CD4-positive, alpha-beta T cell (primary cell): ENCODE results near the gene YY1. TPM values are rescaled to one million over a fixed set of nuclear protein-coding genes. Genes with fewer than 3 reads are reported as not detected.

Experiments
- ATAC-seq: fragments of 200-7000 bp; cut with Tn5 transposase; one replicate; pipeline ENCODE4 v1.10.0; 2022; ENCODE audit warnings: mild to moderate bottlenecking; ENCODE audit not compliant: poor library complexity
- CTCF ChIA-PET: fragments of 350-600 bp; sonication (Branson Sonifier 250); formaldehyde crosslinking; loops from one replicate; lab custom pipeline; 2021; ENCODE audit warnings: antibody characterized with exemption, inconsistent platforms; lab: Charles Lee
- POLR2A ChIA-PET: fragments of 350-600 bp; sonication (Branson Sonifier 250); formaldehyde crosslinking; loops from one replicate; lab custom pipeline; 2021; ENCODE audit warnings: antibody characterized with exemption, inconsistent platforms; lab: Charles Lee
- DNase-seq, 14 experiments: peaks; one replicate each; pipeline ENCODE4 v3.0.0-alpha.2; 2013 to 2020; ENCODE audit warnings: mixed read lengths in 2 of 14
- H3K27ac ChIP-seq, 2 donors: one replicate each; pipeline versions ENCODE4 v1.5.1 to v1.7.0; 2013; ENCODE audit warnings: low read length in 2 of 2, low read depth in 1 of 2, mild to moderate bottlenecking in 1 of 2
- H3K27me3 ChIP-seq, 2 experiments: 1 replicate in 1 of 2; 2 replicates in 1 of 2; pipeline versions ENCODE4 v1.6.1 to v1.7.0; 2013; ENCODE audit warnings: low read length in 2 of 2, control low read depth in 1 of 2, mild to moderate bottlenecking in 1 of 2, moderate library complexity in 1 of 2; ENCODE audit not compliant: insufficient read depth in 2 of 2, control insufficient read depth in 1 of 2
- H3K36me3 ChIP-seq: one replicate; pipeline ENCODE4 v1.6.1; 2013; ENCODE audit warnings: low read length, control low read depth; ENCODE audit not compliant: insufficient read depth
- H3K4me1 ChIP-seq: one replicate; pipeline ENCODE4 v1.6.1; 2013; ENCODE audit warnings: low read length, control low read depth; ENCODE audit not compliant: insufficient read depth
- H3K4me3 ChIP-seq: one replicate; pipeline ENCODE4 v1.5.1; 2013; ENCODE audit warnings: mild to moderate bottlenecking, low read length, moderate library complexity
- H3K9me3 ChIP-seq, 2 experiments: 1 replicate in 1 of 2; 2 replicates in 1 of 2; pipeline versions ENCODE4 v1.6.1 to v1.7.0; 2013; ENCODE audit warnings: low read length in 2 of 2, mild to moderate bottlenecking in 2 of 2, control low read depth in 1 of 2, moderate library complexity in 1 of 2; ENCODE audit not compliant: control insufficient read depth in 1 of 2, insufficient read depth in 1 of 2
- H3K27ac Mint-ChIP-seq: one replicate; pipeline ENCODE4 v1.8.0; 2020; ENCODE audit warnings: mixed read lengths
- H3K27me3 Mint-ChIP-seq: one replicate; pipeline ENCODE4 v1.8.0; 2021; ENCODE audit warnings: mixed read lengths
- H3K36me3 Mint-ChIP-seq: one replicate; pipeline ENCODE4 v1.8.0; 2021; ENCODE audit warnings: low read depth, mixed read lengths
- H3K4me1 Mint-ChIP-seq: one replicate; pipeline ENCODE4 v1.8.0; 2021; ENCODE audit warnings: low read depth, mixed read lengths
- H3K4me3 Mint-ChIP-seq: one replicate; pipeline ENCODE4 v1.8.0; 2020; ENCODE audit warnings: mild to moderate bottlenecking, mixed read lengths
- H3K9me3 Mint-ChIP-seq: one replicate; pipeline ENCODE4 v1.8.0; 2020; ENCODE audit warnings: mixed read lengths
- intact Hi-C, 2 experiments: fragments of 100-400 bp; cut with DNase I in 1 of 2; cut with micrococcal nuclease in 1 of 2; formaldehyde crosslinking; loops; one replicate each; pipeline versions ENCODE4 v1.15.1 to v1.9.0; 2023 to 2025; cut with DNase I, micrococcal nuclease
- total RNA-seq, 174 experiments: library from RNA in 2 of 174; stranded (reverse) in 2 of 174; gene quantifications; one replicate each; pipeline ENCODE4 v1.2.3 and lab custom pipeline; 2021 to 2026
- TF ChIP-seq, protein P1 (sequence below): fragments of 200-600 bp; IDR thresholded peaks from one replicate; pipeline ENCODE4 v1.8.0; 2022; ENCODE audit warnings: antibody characterized with exemption, mild to moderate bottlenecking

YY1 gene
- total RNA-seq, 2 experiments from 2014 or later = 68.9 to 70.4 TPM

DNA sequence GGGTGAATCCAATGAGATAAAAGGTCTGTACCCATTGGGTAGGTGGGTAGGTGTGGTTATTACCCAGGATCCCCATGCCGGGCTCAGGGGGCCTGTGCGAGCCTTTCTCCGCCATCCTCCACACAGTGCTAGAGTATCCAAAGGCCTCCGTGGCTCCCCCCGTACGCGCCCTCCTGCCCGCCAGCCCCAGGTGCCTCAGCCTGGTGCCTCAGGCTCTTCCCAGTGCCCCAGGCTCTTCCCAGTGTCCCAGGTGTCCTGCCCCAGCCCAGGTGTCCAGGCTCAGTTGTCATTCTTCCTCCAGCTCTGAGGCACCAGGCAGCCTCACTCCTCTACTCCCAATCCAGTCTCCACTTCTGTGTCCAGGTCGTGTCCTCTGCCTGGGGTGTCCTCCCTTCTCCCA, 27.6 kb upstream of the YY1 start:
- intact Hi-C loops = loop anchor here (5.0 to 10.0 kb wide), 2 partner anchors 36 to 527 kb away; partner anchors contain the start of gene CYP46A1 (in 1 of the 2)
- peak overlapping the region; percentile 58 for H3K4me3 Mint-ChIP-seq

GRCh38 chr14:100211893-100212292, 27.1 kb upstream of the YY1 start:
- Mint-ChIP-seq H3K27ac (peak overlapping the region; percentile 12), H3K4me1 (peaks cover 32% of the 10 kb centered on the region), H3K4me3 (no peak overlapping the region), H3K27me3 (no peaks in the 10 kb centered on the region), H3K9me3 (no peaks in the 10 kb centered on the region), H3K36me3 (no peaks in the 10 kb centered on the region)
- H3K4me3 ChIP-seq = no peak overlapping the region
- POLR2A ChIA-PET = interaction anchor here (7.1 kb wide), 1 partner anchor 12 kb away, joined by 98 read pairs; no protein-coding TSS in a partner anchor
- TF ChIP-seq, protein P1, sequence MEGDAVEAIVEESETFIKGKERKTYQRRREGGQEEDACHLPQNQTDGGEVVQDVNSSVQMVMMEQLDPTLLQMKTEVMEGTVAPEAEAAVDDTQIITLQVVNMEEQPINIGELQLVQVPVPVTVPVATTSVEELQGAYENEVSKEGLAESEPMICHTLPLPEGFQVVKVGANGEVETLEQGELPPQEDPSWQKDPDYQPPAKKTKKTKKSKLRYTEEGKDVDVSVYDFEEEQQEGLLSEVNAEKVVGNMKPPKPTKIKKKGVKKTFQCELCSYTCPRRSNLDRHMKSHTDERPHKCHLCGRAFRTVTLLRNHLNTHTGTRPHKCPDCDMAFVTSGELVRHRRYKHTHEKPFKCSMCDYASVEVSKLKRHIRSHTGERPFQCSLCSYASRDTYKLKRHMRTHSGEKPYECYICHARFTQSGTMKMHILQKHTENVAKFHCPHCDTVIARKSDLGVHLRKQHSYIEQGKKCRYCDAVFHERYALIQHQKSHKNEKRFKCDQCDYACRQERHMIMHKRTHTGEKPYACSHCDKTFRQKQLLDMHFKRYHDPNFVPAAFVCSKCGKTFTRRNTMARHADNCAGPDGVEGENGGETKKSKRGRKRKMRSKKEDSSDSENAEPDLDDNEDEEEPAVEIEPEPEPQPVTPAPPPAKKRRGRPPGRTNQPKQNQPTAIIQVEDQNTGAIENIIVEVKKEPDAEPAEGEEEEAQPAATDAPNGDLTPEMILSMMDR = no peak
- CTCF ChIA-PET = interaction anchor here (4.5 kb wide), 1 partner anchor 19 kb away, joined by 22 read pairs; no protein-coding TSS in a partner anchor
- no peaks in the 10 kb centered on the region for H3K27me3 ChIP-seq
- no peak for DNase-seq
- no peak for ATAC-seq
- H3K36me3 ChIP-seq = no peaks in the 10 kb centered on the region
- intact Hi-C loops = loop anchor here (5.0 to 10.0 kb wide), 2 partner anchors 35 to 527 kb away; partner anchors contain the start of gene CYP46A1 (in 1 of the 2)
- H3K9me3 ChIP-seq = no peaks in the 10 kb centered on the region
- no peak overlapping the region for H3K27ac ChIP-seq
- H3K4me1 ChIP-seq = peaks cover 31% of the 10 kb centered on the region

More for the DNA sequence above, 27.6 kb upstream of the YY1 start:
- TF ChIP-seq, protein P1 = no peak
- Histone ChIP-seq H3K27me3 (no peaks in the 10 kb centered on the region), H3K9me3 (no peaks in the 10 kb centered on the region), H3K27ac (no peak overlapping the region), H3K4me1 (peaks cover 31% of the 10 kb centered on the region), H3K36me3 (no peaks in the 10 kb centered on the region), H3K4me3 (no peak overlapping the region)
- no peaks in the 10 kb centered on the region for H3K36me3 Mint-ChIP-seq
- no peak for ATAC-seq
- H3K27ac Mint-ChIP-seq = no peak overlapping the region
- ChIA-PET POLR2A (interaction anchor here (7.1 kb wide), 1 partner anchor 13 kb away, joined by 98 read pairs; no protein-coding TSS in a partner anchor), CTCF (interaction anchor here (4.5 kb wide), 1 partner anchor 18 kb away, joined by 22 read pairs; no protein-coding TSS in a partner anchor)
- no peaks in the 10 kb centered on the region for H3K27me3 Mint-ChIP-seq
- no peaks in the 10 kb centered on the region for H3K9me3 Mint-ChIP-seq
- DNase-seq = no peak
- peaks cover 32% of the 10 kb centered on the region for H3K4me1 Mint-ChIP-seq

DNA sequence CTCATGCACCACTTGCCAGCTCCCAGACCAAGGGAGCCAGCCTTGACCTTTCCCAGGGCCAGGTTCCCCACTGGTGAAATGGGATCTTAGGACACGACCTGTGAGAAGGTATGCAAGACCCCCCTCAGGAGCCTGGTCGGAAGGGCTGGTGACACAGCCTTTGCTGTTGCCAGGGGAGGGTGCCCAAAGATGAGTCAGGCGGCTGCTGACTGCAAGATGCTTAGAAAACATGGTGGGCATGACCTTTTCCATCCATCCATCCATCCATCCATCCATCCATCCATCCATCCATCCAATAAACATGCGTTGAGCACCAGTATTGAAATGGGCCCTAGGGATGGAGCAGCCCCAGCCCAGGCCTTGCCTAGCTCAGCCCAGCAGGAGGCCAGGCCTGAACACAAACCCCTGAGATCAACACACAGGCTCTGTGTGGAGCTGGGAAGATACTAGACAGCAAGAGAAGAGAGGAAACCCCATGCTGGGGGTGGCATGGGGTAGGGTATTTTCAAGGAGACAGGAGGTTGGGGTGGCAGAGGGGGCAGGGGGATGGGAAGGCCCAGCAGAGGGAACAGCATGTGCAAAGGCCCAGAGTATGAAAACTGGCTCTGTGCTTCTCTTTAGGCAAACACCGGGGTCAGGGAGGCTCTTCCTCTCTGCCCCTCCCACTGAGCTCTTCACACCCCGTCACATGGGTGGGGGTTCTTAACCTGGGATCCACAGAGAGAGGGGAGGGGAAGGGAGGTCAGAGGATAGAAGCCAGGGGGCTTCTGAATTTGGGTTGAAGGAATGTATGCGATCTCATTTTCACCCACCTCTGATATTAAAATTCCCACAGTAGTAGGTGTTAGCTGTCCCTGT, 26.2 kb upstream of the YY1 start:
- Histone ChIP-seq H3K27ac (peak overlapping the region in 1 of 2 donors; percentile 48), H3K27me3 (no peaks in the 10 kb centered on the region), H3K36me3 (no peaks in the 10 kb centered on the region), H3K4me3 (no peak overlapping the region), H3K4me1 (peaks cover 31% of the 10 kb centered on the region), H3K9me3 (no peaks in the 10 kb centered on the region)
- Mint-ChIP-seq H3K4me3 (peak overlapping the region; percentile 87), H3K4me1 (peaks cover 32% of the 10 kb centered on the region), H3K9me3 (no peaks in the 10 kb centered on the region), H3K27me3 (no peaks in the 10 kb centered on the region), H3K36me3 (no peaks in the 10 kb centered on the region), H3K27ac (peak overlapping the region; percentile 91)
- DNase-seq (no peak), ATAC-seq (no peak)
- POLR2A ChIA-PET = interaction anchor here (0.9 to 7.1 kb wide), 6 partner anchors 8 to 242 kb away, joined by 3 to 98 read pairs (median 6); no protein-coding TSS in a partner anchor
- TF ChIP-seq, protein P1 = no peak
- intact Hi-C loops = loop anchor here (1.0 to 10.0 kb wide), 3 partner anchors 9 to 528 kb away; partner anchors contain the start of gene CYP46A1 (in 1 of the 2)
- CTCF ChIA-PET = interaction anchor here (0.8 to 4.5 kb wide), 4 partner anchors 11 to 34 kb away, joined by 3 to 22 read pairs (median 6); no protein-coding TSS in a partner anchor
